GM23338 (cell line): ENCODE measurements around the gene KLHL25. TPM values are rescaled to one million over a fixed set of nuclear protein-coding genes. Genes with fewer than 3 reads are reported as not detected.

Source experiments
- ATAC-seq: fragments of 200-7000 bp; cut with Tn5 transposase; 3 replicates; pipeline ENCODE4 v1.9.1; 2020
- DNase-seq: peaks from one replicate; pipeline ENCODE4 v3.0.0-alpha.2; 2015; ENCODE audit warnings: low spot score
- H2AFZ ChIP-seq: fragments of 200-600 bp; sonication (generic); 2 replicates; pipeline ENCODE4 v1.8.0; 2016; ENCODE audit warnings: antibody characterized with exemption, mild to moderate bottlenecking, moderate library complexity
- H3F3A ChIP-seq: fragments of 200-600 bp; sonication (generic); replicated peaks from 2 replicates; pipeline ENCODE4 v1.8.0; 2017; ENCODE audit warnings: antibody characterized with exemption, mixed run types, low read depth
- H3K27ac ChIP-seq: fragments of 200-600 bp; sonication (generic); 2 replicates; pipeline ENCODE4 v1.6.1; 2016; ENCODE audit warnings: low read depth
- H3K27me3 ChIP-seq: fragments of 200-600 bp; sonication (generic); 2 replicates; pipeline ENCODE4 v1.8.0; 2016; ENCODE audit warnings: mild to moderate bottlenecking, mixed run types, moderate library complexity; ENCODE audit not compliant: insufficient read depth
- H3K36me3 ChIP-seq: fragments of 200-600 bp; sonication (generic); 2 replicates; pipeline ENCODE4 v1.8.0; 2016; ENCODE audit warnings: mild to moderate bottlenecking; ENCODE audit not compliant: insufficient read depth
- H3K4me1 ChIP-seq: fragments of 200-600 bp; sonication (generic); 2 replicates; pipeline ENCODE4 v1.8.0; 2016; ENCODE audit warnings: mild to moderate bottlenecking, moderate library complexity; ENCODE audit not compliant: insufficient read depth
- H3K4me2 ChIP-seq: fragments of 200-600 bp; sonication (generic); 2 replicates; pipeline ENCODE4 v1.7.1; 2017; ENCODE audit warnings: mixed run types
- H3K4me3 ChIP-seq: fragments of 200-600 bp; sonication (generic); 2 replicates; pipeline ENCODE4 v1.6.1; 2016; ENCODE audit warnings: mixed run types
- H3K79me2 ChIP-seq: fragments of 200-600 bp; sonication (generic); replicated peaks from 2 replicates; pipeline ENCODE4 v1.8.0; 2017; ENCODE audit warnings: mild to moderate bottlenecking; ENCODE audit not compliant: insufficient read depth
- H3K9me2 ChIP-seq: fragments of 200-600 bp; sonication (generic); 2 replicates; pipeline ENCODE4 v1.8.0; 2017; ENCODE audit not compliant: insufficient read depth
- H4K20me1 ChIP-seq: fragments of 200-600 bp; sonication (generic); replicated peaks from 2 replicates; pipeline ENCODE4 v1.8.0; 2017; ENCODE audit warnings: mild to moderate bottlenecking; ENCODE audit not compliant: insufficient read depth
- H3K27ac Mint-ChIP-seq: 2 replicates; pipeline ENCODE4 v1.8.0; 2020; ENCODE audit warnings: inconsistent platforms, mild to moderate bottlenecking, moderate library complexity, mixed read lengths
- H3K27me3 Mint-ChIP-seq: 3 replicates; pipeline ENCODE4 v1.8.0; 2022; ENCODE audit warnings: low read depth, mild to moderate bottlenecking, moderate library complexity, mixed read lengths, inconsistent platforms; ENCODE audit not compliant: insufficient read depth, poor library complexity
- H3K36me3 Mint-ChIP-seq: 3 replicates; pipeline ENCODE4 v1.8.0; 2021; ENCODE audit warnings: low read depth, mild to moderate bottlenecking, inconsistent platforms, moderate library complexity, mixed read lengths
- H3K4me1 Mint-ChIP-seq: 3 replicates; pipeline ENCODE4 v1.8.0; 2020; ENCODE audit warnings: mild to moderate bottlenecking, inconsistent platforms, mixed read lengths
- H3K4me3 Mint-ChIP-seq: 3 replicates; pipeline ENCODE4 v1.8.0; 2021; ENCODE audit warnings: moderate library complexity, mild to moderate bottlenecking, inconsistent platforms, mixed read lengths
- H3K9me3 Mint-ChIP-seq: 3 replicates; pipeline ENCODE4 v1.8.0; 2020; ENCODE audit warnings: moderate library complexity, mild to moderate bottlenecking, inconsistent platforms, mixed read lengths
- CREB1 ChIP-seq: fragments of 250-450 bp; sonication (Bioruptor Pico); IDR thresholded peaks from 2 replicates; pipeline ENCODE4 v1.5.0; 2020; ENCODE audit warnings: low read depth, mild to moderate bottlenecking, moderate library complexity
- ETS1 ChIP-seq: IDR thresholded peaks from 2 replicates; pipeline ENCODE4 v1.6.1; 2016; ENCODE audit warnings: antibody characterized with exemption
- EZH2 ChIP-seq: fragments of 200-600 bp; sonication (generic); IDR thresholded peaks from one replicate; pipeline ENCODE4 v1.8.0; 2017; ENCODE audit warnings: antibody characterized with exemption, mild to moderate bottlenecking, low read depth; ENCODE audit not compliant: unreplicated experiment
- EZH2phosphoT487 ChIP-seq: fragments of 200-600 bp; sonication (generic); IDR thresholded peaks from one replicate; pipeline ENCODE4 v1.8.1; 2018; ENCODE audit warnings: antibody characterized with exemption; ENCODE audit not compliant: unreplicated experiment
- JUNB ChIP-seq: IDR thresholded peaks from one replicate; pipeline ENCODE4 v1.6.1; 2016; ENCODE audit warnings: antibody characterized with exemption; ENCODE audit not compliant: unreplicated experiment
- NANOG ChIP-seq: IDR thresholded peaks from 2 replicates; pipeline ENCODE4 v1.6.1; 2016; ENCODE audit warnings: antibody characterized with exemption, borderline replicate concordance
- POLR2AphosphoS5 ChIP-seq: IDR thresholded peaks from 2 replicates; pipeline ENCODE4 v1.6.1; 2016; ENCODE audit warnings: antibody characterized with exemption, low read depth
- STAT1 ChIP-seq: IDR thresholded peaks from one replicate; pipeline ENCODE4 v1.6.1; 2016; ENCODE audit warnings: antibody characterized with exemption; ENCODE audit not compliant: unreplicated experiment
- ZNF114 ChIP-seq: fragments of 250-450 bp; sonication (Bioruptor Pico); IDR thresholded peaks from 2 replicates; pipeline ENCODE4 v1.5.0; 2020; ENCODE audit warnings: mild to moderate bottlenecking, moderate library complexity
- ZNF331 ChIP-seq: fragments of 250-450 bp; sonication (Bioruptor Pico); IDR thresholded peaks from 2 replicates; pipeline ENCODE4 v1.5.0; 2020; ENCODE audit warnings: low read depth, mild to moderate bottlenecking, moderate library complexity
- polyA plus RNA-seq: library from polyadenylated mRNA; unstranded; fragments of >200 nt; fragmentation: Nextera tagmentation; extraction: Ambion mirVana; gene quantifications from 2 replicates; pipeline ENCODE4 v1.2.1, GENCODE V29; 2016
- total RNA-seq: library from RNA; depleted of rRNA; stranded (reverse); fragments of >200 nt; shearing (Covaris generic); gene quantifications from 2 replicates; pipeline ENCODE4 v1.2.3, GENCODE V29; 2014
- TF ChIP-seq, protein P1 (sequence below): fragments of 250-450 bp; sonication (Bioruptor Pico); IDR thresholded peaks from 2 replicates; pipeline ENCODE4 v1.5.0; 2020; ENCODE audit warnings: mild to moderate bottlenecking, moderate library complexity
- TF ChIP-seq, protein P2 (sequence below), 2 experiments: fragments of 200-600 bp in 1 of 2; sonication (generic) in 1 of 2; conservative IDR thresholded peaks; 2 replicates each; pipeline versions ENCODE4 v1.5.1 to v1.6.1; 2016 to 2017; ENCODE audit warnings: antibody characterized with exemption in 2 of 2, low read depth in 2 of 2, mild to moderate bottlenecking in 2 of 2, moderate library complexity in 1 of 2
- TF ChIP-seq, protein P3 (sequence below): IDR thresholded peaks from one replicate; pipeline ENCODE4 v1.6.1; 2018; ENCODE audit warnings: antibody characterized with exemption; ENCODE audit not compliant: unreplicated experiment

The KLHL25 gene
- total and polyA plus RNA-seq, 2 experiments from 2014 or later, result 5.2 to 28.5 TPM

DNA sequence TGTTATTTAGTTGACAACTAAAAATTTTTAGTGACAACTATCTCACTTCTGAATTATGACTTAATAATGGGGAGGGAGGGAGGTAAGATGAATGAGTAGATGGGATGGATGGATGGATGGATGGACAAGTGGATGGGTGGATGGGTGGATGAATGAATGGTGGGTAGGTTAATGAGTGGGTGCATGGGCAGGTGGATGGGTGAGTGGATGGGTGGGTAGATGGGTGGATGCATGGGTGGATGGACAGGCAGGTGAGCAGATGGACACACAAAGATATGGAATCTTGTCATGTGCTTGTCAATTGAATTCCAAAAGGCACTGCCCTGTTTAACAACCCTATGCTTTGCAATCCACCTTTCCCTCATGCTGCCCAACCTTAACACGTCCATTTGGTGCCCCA lies 41.5 kb downstream of the KLHL25 start:
- peaks cover 61% of the 10 kb centered on the region for H3K4me1 Mint-ChIP-seq
- no peak for ATAC-seq
- no peaks in the 10 kb centered on the region for H3K27me3 ChIP-seq
- DNase-seq, result no peak
- H3K36me3 ChIP-seq, result no peaks in the 10 kb centered on the region; the same call in 1 of the 2 replicates
- no peak overlapping the region for H3K27ac Mint-ChIP-seq
- no peaks in the 10 kb centered on the region for H3K9me2 ChIP-seq
- H3K4me2 ChIP-seq, result 0 out of 2 replicates have a peak overlapping the region, but pooled peaks have one; percentile 75
- peaks cover 24% of the 10 kb centered on the region for H3K36me3 Mint-ChIP-seq
- peaks cover 32% of the 10 kb centered on the region for H3K27me3 Mint-ChIP-seq
- no peak overlapping the region for H3K27ac ChIP-seq
- H3F3A ChIP-seq, result peaks cover 18% of the 10 kb centered on the region
- H3K9me3 Mint-ChIP-seq, result no peaks in the 10 kb centered on the region
- no peak overlapping the region for H2AFZ ChIP-seq
- no peak overlapping the region for H3K4me3 ChIP-seq
- no peaks in the 10 kb centered on the region for H3K79me2 ChIP-seq
- H3K4me3 Mint-ChIP-seq, result no peak overlapping the region
- peaks cover 3% of the 10 kb centered on the region for H4K20me1 ChIP-seq
- H3K4me1 ChIP-seq, result peaks cover 48% of the 10 kb centered on the region
- TF ChIP-seq ZNF114 (CRISPR knock-in tag) (no peak), NANOG (no peak), JUNB (no peak), POLR2AphosphoS5 (no peak), ZNF331 (CRISPR knock-in tag) (no peak), ETS1 (no peak), STAT1 (no peak), EZH2 (no peak), CREB1 (CRISPR knock-in tag) (no peak), EZH2phosphoT487 (no peak)
- TF ChIP-seq, protein P1, sequence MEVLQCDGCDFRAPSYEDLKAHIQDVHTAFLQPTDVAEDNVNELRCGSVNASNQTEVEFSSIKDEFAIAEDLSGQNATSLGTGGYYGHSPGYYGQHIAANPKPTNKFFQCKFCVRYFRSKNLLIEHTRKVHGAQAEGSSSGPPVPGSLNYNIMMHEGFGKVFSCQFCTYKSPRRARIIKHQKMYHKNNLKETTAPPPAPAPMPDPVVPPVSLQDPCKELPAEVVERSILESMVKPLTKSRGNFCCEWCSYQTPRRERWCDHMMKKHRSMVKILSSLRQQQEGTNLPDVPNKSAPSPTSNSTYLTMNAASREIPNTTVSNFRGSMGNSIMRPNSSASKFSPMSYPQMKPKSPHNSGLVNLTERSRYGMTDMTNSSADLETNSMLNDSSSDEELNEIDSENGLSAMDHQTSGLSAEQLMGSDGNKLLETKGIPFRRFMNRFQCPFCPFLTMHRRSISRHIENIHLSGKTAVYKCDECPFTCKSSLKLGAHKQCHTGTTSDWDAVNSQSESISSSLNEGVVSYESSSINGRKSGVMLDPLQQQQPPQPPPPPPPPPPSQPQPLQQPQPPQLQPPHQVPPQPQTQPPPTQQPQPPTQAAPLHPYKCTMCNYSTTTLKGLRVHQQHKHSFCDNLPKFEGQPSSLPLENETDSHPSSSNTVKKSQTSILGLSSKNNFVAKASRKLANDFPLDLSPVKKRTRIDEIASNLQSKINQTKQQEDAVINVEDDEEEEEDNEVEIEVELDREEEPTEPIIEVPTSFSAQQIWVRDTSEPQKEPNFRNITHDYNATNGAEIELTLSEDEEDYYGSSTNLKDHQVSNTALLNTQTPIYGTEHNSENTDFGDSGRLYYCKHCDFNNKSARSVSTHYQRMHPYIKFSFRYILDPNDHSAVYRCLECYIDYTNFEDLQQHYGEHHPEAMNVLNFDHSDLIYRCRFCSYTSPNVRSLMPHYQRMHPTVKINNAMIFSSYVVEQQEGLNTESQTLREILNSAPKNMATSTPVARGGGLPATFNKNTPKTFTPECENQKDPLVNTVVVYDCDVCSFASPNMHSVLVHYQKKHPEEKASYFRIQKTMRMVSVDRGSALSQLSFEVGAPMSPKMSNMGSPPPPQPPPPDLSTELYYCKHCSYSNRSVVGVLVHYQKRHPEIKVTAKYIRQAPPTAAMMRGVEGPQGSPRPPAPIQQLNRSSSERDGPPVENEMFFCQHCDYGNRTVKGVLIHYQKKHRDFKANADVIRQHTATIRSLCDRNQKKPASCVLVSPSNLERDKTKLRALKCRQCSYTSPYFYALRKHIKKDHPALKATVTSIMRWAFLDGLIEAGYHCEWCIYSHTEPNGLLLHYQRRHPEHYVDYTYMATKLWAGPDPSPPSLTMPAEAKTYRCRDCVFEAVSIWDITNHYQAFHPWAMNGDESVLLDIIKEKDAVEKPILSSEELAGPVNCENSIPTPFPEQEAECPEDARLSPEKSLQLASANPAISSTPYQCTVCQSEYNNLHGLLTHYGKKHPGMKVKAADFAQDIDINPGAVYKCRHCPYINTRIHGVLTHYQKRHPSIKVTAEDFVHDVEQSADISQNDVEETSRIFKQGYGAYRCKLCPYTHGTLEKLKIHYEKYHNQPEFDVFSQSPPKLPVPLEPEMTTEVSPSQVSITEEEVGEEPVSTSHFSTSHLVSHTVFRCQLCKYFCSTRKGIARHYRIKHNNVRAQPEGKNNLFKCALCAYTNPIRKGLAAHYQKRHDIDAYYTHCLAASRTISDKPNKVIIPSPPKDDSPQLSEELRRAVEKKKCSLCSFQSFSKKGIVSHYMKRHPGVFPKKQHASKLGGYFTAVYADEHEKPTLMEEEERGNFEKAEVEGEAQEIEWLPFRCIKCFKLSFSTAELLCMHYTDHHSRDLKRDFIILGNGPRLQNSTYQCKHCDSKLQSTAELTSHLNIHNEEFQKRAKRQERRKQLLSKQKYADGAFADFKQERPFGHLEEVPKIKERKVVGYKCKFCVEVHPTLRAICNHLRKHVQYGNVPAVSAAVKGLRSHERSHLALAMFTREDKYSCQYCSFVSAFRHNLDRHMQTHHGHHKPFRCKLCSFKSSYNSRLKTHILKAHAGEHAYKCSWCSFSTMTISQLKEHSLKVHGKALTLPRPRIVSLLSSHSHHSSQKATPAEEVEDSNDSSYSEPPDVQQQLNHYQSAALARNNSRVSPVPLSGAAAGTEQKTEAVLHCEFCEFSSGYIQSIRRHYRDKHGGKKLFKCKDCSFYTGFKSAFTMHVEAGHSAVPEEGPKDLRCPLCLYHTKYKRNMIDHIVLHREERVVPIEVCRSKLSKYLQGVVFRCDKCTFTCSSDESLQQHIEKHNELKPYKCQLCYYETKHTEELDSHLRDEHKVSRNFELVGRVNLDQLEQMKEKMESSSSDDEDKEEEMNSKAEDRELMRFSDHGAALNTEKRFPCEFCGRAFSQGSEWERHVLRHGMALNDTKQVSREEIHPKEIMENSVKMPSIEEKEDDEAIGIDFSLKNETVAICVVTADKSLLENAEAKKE (CRISPR knock-in tag), result no peak
- TF ChIP-seq, protein P2, sequence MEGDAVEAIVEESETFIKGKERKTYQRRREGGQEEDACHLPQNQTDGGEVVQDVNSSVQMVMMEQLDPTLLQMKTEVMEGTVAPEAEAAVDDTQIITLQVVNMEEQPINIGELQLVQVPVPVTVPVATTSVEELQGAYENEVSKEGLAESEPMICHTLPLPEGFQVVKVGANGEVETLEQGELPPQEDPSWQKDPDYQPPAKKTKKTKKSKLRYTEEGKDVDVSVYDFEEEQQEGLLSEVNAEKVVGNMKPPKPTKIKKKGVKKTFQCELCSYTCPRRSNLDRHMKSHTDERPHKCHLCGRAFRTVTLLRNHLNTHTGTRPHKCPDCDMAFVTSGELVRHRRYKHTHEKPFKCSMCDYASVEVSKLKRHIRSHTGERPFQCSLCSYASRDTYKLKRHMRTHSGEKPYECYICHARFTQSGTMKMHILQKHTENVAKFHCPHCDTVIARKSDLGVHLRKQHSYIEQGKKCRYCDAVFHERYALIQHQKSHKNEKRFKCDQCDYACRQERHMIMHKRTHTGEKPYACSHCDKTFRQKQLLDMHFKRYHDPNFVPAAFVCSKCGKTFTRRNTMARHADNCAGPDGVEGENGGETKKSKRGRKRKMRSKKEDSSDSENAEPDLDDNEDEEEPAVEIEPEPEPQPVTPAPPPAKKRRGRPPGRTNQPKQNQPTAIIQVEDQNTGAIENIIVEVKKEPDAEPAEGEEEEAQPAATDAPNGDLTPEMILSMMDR (conservative IDR thresholded peaks at IDR 0.05; ENCODE audit: low read depth in 2 of 2), result no peak
- TF ChIP-seq, protein P3, sequence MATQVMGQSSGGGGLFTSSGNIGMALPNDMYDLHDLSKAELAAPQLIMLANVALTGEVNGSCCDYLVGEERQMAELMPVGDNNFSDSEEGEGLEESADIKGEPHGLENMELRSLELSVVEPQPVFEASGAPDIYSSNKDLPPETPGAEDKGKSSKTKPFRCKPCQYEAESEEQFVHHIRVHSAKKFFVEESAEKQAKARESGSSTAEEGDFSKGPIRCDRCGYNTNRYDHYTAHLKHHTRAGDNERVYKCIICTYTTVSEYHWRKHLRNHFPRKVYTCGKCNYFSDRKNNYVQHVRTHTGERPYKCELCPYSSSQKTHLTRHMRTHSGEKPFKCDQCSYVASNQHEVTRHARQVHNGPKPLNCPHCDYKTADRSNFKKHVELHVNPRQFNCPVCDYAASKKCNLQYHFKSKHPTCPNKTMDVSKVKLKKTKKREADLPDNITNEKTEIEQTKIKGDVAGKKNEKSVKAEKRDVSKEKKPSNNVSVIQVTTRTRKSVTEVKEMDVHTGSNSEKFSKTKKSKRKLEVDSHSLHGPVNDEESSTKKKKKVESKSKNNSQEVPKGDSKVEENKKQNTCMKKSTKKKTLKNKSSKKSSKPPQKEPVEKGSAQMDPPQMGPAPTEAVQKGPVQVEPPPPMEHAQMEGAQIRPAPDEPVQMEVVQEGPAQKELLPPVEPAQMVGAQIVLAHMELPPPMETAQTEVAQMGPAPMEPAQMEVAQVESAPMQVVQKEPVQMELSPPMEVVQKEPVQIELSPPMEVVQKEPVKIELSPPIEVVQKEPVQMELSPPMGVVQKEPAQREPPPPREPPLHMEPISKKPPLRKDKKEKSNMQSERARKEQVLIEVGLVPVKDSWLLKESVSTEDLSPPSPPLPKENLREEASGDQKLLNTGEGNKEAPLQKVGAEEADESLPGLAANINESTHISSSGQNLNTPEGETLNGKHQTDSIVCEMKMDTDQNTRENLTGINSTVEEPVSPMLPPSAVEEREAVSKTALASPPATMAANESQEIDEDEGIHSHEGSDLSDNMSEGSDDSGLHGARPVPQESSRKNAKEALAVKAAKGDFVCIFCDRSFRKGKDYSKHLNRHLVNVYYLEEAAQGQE, result no peak
